ENCODE measurements around the gene GRAMD1A.

Gene GRAMD1A

GRCh38 chr19:34999498-35000337, at the start of gene GRAMD1A (continued):
- TF ChIP-seq TCF7L2 (IDR thresholded peaks at IDR 0.05; ENCODE audit: borderline replicate concordance, low read depth, low read length) (no peak), ZNF624 (tag by site-specific recombination; IDR thresholded peaks at IDR 0.05) (no peak; the same call in 1 of the 2 replicates), ZNF585B (tag by site-specific recombination; IDR thresholded peaks at IDR 0.05) (no peak)

DNA sequence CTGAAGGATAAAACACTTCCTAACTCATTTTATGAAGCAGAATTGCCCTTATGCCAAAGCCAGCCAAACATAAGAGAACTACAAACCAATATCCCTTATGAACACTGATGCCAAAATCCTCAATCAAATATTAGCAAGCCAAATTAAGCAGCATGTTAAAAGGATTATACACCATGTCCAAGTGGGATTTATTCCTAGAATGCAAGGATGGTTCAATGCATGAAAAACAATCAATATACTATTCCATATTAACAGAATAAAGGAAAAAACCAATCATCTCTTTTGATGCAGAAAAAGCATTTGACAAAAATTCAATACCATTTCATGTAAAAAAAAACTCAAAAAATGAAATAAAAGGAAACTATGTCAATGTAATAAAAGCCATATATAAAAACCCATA, 47.0 kb upstream of the GRAMD1A start:
- ChIA-PET CTCF (interaction anchor here (0.7 to 1.4 kb wide), 2 partner anchors 20 to 282 kb away, joined by 3 to 5 read pairs; no protein-coding TSS in a partner anchor), POLR2A (no interaction called here)

GRCh38 chr19:34957830-34958751, 42.0 kb upstream of the GRAMD1A start:
- H3K36me3 ChIP-seq (ENCODE audit: control insufficient read depth in 2 of 2, insufficient read depth in 1 of 2, low read length in 2 of 2), result peaks cover 22 to 65% of the 10 kb centered on the region in 2 experiments
- H3K4me3 ChIP-seq (ENCODE audit: low read depth, low read length), result no peak overlapping the region
- no peak overlapping the region for H3K27ac ChIP-seq (ENCODE audit: extremely low read depth, low read depth, low read length)
- ChIA-PET CTCF (interaction anchor here (0.7 to 2.1 kb wide), 3 partner anchors 15 to 456 kb away, joined by 3 to 8 read pairs (median 4); no protein-coding TSS in a partner anchor), POLR2A (interaction anchor here (1.5 kb wide), 1 partner anchor 43 kb away, joined by 4 read pairs; no protein-coding TSS in a partner anchor)
- peaks cover 12% of the 10 kb centered on the region for H3K4me1 ChIP-seq (ENCODE audit: control insufficient read depth, insufficient read depth, low read length)
- H3K9me3 ChIP-seq (ENCODE audit: control insufficient read depth, insufficient read depth, low read depth, low read length), result peaks cover 20% of the 10 kb centered on the region
- TF ChIP-seq ZNF280D (tag by site-specific recombination; IDR thresholded peaks at IDR 0.05), result peak; percentile 44; the same call in 1 of the 2 replicates
- TF ChIP-seq ZNF239 (tag by site-specific recombination; IDR thresholded peaks at IDR 0.05), result peak; percentile 91; the same call in 1 of the 2 replicates
- TF ChIP-seq, protein P1, sequence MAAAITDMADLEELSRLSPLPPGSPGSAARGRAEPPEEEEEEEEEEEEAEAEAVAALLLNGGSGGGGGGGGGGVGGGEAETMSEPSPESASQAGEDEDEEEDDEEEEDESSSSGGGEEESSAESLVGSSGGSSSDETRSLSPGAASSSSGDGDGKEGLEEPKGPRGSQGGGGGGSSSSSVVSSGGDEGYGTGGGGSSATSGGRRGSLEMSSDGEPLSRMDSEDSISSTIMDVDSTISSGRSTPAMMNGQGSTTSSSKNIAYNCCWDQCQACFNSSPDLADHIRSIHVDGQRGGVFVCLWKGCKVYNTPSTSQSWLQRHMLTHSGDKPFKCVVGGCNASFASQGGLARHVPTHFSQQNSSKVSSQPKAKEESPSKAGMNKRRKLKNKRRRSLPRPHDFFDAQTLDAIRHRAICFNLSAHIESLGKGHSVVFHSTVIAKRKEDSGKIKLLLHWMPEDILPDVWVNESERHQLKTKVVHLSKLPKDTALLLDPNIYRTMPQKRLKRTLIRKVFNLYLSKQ (tag by site-specific recombination; IDR thresholded peaks at IDR 0.05; ENCODE audit: borderline replicate concordance), result no peak
- TF ChIP-seq, protein P2, sequence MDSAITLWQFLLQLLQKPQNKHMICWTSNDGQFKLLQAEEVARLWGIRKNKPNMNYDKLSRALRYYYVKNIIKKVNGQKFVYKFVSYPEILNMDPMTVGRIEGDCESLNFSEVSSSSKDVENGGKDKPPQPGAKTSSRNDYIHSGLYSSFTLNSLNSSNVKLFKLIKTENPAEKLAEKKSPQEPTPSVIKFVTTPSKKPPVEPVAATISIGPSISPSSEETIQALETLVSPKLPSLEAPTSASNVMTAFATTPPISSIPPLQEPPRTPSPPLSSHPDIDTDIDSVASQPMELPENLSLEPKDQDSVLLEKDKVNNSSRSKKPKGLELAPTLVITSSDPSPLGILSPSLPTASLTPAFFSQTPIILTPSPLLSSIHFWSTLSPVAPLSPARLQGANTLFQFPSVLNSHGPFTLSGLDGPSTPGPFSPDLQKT (IDR thresholded peaks at IDR 0.05; ENCODE audit: borderline replicate concordance, low read depth, low read length), result no peak
- TF ChIP-seq ZNF473 (tag by site-specific recombination; IDR thresholded peaks at IDR 0.05), result no peak
- TF ChIP-seq ZNF132 (tag by site-specific recombination; IDR thresholded peaks at IDR 0.05; ENCODE audit: borderline replicate concordance), result no peak
- TF ChIP-seq ZBTB21 (tag by site-specific recombination; IDR thresholded peaks at IDR 0.05), result no peak
- TF ChIP-seq, protein P3, sequence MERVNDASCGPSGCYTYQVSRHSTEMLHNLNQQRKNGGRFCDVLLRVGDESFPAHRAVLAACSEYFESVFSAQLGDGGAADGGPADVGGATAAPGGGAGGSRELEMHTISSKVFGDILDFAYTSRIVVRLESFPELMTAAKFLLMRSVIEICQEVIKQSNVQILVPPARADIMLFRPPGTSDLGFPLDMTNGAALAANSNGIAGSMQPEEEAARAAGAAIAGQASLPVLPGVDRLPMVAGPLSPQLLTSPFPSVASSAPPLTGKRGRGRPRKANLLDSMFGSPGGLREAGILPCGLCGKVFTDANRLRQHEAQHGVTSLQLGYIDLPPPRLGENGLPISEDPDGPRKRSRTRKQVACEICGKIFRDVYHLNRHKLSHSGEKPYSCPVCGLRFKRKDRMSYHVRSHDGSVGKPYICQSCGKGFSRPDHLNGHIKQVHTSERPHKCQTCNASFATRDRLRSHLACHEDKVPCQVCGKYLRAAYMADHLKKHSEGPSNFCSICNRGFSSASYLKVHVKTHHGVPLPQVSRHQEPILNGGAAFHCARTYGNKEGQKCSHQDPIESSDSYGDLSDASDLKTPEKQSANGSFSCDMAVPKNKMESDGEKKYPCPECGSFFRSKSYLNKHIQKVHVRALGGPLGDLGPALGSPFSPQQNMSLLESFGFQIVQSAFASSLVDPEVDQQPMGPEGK (tag by site-specific recombination; IDR thresholded peaks at IDR 0.05), result no peak

More for the DNA sequence above, 47.0 kb upstream of the GRAMD1A start:
- H3K9me3 ChIP-seq (ENCODE audit: control insufficient read depth, insufficient read depth, low read depth, low read length), result peaks cover 44% of the 10 kb centered on the region
- TF ChIP-seq ZNF350 (tag by site-specific recombination; IDR thresholded peaks at IDR 0.05) (0 out of 2 replicates have a peak, but pooled peaks have one; percentile 32), ZNF280D (tag by site-specific recombination; IDR thresholded peaks at IDR 0.05) (0 out of 2 replicates have a peak, but pooled peaks have one; percentile 38), ZNF544 (tag by site-specific recombination; IDR thresholded peaks at IDR 0.05) (no peak), SETDB1 (IDR thresholded peaks at IDR 0.05; ENCODE audit: insufficient read length, low read length) (peak; percentile 56)
- no peak overlapping the region for H3K27ac ChIP-seq (ENCODE audit: extremely low read depth, low read depth, low read length)
- no peaks in the 10 kb centered on the region for H3K4me1 ChIP-seq (ENCODE audit: control insufficient read depth, insufficient read depth, low read length)
- peaks cover 22 to 26% of the 10 kb centered on the region in 2 experiments for H3K36me3 ChIP-seq (ENCODE audit: control insufficient read depth in 2 of 2, insufficient read depth in 1 of 2, low read length in 2 of 2)
- no peak overlapping the region for H3K4me3 ChIP-seq (ENCODE audit: low read depth, low read length)
